HG02798 (cell line): ENCODE measurements around the gene FAM72D.
"Not testable (repeated sequence)": the region's sequence is repeated elsewhere in the genome, so short reads cannot be mapped to it uniquely, and the experiment has no call there.

ENCODE experiments used
- ATAC-seq: cut with Tn5 transposase; IDR thresholded peaks from one replicate; pipeline ENCODE4 v1.9.1; 2021; ENCODE audit warnings: mild to moderate bottlenecking; ENCODE audit not compliant: unreplicated experiment, poor library complexity

The FAM72D gene

GRCh38 chr1:145082483-145083255, 13.1 kb upstream of the FAM72D start:
- ATAC-seq: not testable (repeated sequence)

DNA sequence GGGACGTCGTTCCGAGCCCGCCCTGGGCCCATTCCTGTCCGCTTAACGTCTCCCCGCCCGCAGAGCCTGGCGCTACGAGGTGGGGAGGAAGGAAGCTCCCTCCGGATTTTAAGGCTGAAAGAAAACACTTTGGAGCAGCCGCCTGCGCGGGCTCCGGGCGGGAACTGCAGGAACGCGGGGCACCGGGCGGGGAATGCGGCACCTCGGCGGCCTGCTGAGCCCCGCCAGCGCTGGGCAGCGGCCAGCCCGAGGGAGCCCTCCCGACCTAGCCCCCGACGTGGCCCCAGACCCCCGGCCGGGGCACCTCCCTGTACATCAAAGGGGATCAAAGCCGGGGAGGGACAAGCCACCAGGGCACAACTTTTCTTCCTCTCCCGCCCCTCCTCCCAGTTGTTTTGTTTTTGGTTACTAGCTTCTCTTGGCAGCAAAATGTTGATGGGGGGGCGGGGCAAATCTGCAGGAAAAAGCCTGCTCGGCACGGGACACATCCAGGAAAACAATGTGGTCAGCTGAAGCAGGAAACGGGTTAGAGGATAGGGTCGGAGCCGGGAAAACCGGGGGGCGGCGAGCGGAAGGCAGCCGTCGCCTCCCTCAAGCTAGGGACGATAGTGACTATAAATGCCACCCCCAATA, 2.1 kb upstream of the FAM72D start:
- ATAC-seq: not testable (repeated sequence)

DNA sequence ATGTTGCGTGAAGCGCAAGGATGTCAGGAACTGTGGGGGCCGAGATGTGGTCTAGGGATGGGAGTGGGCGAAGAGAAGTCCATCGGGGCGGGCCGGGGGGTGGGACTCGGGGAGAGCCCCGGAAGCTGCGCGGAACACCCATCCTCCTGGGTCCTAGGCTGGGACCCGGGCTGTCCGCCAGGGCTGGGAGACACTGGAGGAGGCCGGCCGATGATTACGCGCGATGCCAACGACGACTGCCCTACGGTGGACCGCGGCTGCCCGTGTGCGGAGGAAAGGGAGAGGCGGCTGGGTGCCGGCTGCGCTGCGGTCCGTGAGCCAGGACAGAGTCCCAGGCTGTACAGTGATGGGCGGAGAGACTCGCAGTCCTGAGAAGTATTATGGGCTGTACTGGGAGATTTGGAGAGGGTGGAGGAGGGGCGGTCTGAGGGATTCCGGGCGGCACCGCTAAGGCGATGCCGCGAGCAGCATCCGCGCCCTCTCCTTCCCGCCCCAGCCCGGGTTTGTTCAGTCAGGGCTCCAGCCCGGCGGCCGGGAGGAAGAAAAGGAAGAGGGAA, 1.0 kb upstream of the FAM72D start:
- ATAC-seq: peak; percentile 3

DNA sequence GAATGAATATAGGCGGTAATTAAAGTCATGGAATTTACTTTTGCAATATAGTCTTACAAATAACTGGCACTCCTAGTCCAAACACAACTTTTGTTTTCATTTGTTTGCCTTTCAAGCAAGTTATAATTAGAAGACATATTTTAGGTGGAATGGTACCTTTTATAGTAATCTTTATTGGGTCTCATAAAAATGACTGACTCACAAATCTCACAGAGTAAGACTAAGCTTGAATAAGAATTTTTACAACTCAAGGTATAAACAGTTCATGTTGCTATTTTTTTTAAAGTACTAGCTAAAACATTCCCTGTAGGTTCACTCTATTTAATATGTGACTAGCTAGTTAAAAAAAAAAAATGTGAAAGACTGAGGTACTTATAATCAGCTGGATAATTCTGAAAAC, 6.0 kb downstream of the FAM72D start:
- ATAC-seq: not testable (repeated sequence)

DNA sequence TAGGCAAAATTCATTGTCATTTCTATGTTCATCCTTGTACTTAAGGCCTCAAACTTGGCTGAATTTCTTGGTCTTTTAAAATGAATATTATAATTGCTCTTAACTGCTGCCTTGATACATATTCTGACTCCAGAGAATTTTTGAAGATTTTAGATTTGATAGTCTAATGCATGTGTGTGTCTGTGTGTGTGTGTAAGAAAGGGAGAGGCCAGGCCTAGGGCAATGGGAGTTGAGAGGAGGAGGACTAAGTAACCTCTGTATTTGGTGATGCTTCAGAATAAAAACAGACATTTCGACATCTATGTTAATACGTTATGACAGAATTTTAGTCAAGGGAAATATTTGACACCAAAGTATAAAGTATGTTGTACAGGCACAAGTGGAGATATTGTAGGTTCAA, 7.5 kb downstream of the FAM72D start:
- not testable (repeated sequence) for ATAC-seq

DNA sequence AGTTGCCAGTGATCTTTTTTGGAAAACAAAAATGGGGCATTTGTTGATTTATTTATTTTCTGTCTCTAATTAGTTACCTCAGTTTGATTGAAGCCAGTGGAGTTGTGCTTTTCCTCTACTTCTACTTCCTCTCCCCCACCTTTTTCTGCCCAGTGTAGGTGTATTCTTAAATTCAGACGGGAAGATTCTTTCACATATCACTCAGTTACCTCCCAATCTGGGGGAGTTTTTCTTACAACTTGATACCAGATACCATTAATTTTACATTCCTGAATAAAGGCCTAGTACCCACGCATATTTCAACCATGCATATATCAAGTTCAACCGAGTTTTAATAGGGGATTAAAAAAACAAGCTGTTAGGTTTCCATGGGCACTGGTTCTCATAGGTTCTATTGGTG, 15.9 kb downstream of the FAM72D start:
- ATAC-seq: not testable (repeated sequence)

DNA sequence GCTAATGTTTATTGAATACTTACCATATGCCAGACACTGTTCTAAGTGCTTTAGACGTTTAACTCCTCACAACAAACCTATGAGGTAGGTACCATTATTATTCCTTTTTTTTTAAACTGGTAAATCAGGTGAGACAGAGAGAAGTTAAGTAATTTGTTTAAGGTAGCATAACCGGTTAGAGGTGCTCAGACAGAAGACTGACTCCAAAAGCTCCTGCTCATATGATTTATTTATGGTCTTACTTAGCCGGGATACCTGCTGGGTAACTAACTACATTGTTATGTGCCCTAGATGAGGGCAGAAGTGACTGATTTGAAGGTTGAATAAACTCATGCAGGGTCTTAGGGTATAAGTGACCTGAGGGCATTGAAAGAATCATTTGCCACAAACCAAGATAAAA, 16.9 kb downstream of the FAM72D start:
- not testable (repeated sequence) for ATAC-seq

DNA sequence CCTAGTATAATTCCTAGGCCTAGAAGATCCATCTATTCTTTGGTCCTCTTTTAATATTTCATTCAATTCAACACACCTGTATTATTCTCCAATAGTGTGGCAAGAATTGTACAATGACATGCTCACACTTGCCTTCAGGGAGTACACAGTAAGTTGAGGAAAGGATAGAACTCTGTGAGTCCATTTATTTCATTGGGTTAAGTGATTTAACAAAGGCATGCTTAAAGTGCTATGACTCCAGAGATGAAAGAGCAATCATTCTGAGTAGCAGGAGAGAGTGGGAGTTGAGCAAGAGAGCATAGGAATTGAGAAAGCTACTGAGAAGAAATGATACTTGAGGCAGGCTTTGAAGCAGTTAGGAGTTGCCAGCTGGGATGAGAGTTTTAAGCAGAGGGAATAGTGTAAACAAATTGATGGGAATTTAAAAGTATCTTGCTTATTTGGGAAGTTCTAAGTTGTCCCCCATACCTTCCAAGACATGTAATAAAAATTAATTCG, 18.8 kb downstream of the FAM72D start:
- ATAC-seq: not testable (repeated sequence)

DNA sequence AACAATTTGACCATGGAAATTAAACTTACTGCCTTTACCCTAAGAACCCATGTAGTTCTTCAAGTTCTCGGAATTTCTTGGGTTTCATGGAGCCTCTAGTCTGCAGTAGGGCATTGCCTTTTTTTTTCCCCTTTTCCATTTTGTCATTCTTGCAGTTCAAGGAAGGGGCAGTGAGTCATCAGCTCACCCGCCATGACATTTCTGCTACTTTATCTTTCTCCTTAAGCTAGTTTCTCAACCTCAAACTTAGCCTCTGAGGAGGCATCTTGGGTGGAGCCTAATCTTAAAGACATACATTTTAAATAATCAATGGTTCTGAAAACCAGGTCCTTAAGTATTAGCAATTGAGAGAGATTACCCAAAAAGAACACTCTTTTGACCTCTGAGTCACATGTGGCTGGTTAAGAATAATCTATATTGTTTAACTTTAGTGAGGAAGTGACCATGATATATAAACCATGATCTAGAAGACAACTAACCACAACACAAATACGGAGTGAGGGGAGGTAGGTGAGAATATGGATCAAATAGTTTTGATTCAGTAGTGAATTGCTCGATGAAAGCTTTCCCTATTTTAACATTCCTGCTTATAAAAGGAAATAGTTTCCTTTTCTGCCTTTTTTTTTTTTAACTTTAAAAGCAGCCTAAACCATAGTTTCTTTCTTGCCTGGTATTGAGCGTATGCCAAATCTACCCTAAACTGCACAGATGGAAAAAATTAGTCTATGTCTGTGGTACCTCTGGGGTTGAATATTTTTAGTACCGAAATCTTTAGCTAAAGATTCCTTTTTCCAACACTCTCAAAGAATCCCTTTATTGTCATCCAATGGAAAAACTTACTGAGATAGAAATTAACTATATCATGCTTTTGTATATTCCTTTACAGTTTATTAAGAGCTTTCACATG, 20.1 kb downstream of the FAM72D start:
- not testable (repeated sequence) for ATAC-seq

DNA sequence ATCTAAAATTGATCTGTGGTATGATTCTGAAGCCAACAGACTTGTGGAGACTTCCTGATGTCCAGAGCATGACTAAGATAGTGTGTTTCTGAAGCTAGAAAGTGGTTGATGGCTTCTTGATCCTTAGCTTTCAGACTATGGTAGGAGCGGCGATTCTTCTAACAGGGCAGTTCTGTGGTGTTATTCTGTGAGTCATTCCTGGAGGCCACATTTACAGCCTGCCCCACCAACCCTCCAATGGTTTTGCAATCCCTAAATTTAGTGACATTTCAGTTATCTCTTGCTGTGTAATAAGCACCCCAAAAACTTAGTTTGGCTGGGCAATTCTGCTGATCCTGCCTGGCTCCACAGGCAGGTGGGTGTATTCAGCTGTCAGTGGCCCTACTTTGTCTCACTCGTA, 24.1 kb downstream of the FAM72D start:
- not testable (repeated sequence) for ATAC-seq

DNA sequence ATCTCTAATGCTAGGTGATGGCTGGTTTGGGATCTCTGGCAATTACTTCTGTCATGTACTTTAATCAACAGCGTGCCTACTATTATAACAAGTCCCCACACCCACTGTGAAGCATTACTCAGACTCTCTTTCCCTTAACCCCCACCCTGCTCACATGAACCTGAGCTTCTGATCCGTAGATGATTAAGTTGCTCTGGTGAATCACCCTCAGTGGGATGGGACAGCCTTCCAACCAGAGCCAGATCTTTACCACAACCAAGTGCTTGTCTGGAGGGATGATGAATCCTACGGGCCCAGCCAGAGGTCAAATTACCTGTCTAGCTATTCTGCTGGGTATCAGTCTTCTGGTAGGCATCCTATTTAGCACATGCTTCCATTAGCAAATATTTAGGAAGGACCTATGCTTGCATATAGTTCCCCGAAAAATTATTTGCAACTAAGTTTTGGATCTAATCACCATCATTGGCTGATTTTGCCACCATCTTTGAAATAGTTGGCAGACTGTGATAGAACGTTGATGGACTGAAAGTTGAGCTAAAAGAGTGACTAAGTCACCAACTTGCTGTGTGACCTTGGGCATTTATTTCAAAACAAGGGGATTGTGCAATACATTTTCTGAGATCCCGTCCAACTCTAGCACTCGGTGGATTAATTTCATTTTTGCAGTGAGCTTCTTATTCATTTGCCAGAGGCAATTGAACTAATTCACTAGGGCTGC, 26.7 kb downstream of the FAM72D start:
- ATAC-seq: not testable (repeated sequence)

DNA sequence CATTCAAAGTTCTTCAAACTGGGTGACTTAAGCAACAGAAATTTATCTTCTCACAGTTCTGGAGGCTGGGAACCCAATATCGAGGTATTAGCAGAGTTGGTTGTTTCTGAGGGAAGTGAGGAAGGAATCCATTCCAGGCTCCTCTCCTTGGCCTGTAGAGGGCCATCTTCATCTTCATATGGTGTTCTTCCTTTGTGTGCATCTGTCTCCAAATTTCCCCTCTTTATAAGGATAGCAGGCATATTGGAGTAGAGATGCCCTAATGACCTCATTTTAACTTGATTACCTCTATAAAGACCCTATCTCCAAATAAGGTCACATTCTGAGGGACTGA, 27.3 kb downstream of the FAM72D start:
- not testable (repeated sequence) for ATAC-seq

DNA sequence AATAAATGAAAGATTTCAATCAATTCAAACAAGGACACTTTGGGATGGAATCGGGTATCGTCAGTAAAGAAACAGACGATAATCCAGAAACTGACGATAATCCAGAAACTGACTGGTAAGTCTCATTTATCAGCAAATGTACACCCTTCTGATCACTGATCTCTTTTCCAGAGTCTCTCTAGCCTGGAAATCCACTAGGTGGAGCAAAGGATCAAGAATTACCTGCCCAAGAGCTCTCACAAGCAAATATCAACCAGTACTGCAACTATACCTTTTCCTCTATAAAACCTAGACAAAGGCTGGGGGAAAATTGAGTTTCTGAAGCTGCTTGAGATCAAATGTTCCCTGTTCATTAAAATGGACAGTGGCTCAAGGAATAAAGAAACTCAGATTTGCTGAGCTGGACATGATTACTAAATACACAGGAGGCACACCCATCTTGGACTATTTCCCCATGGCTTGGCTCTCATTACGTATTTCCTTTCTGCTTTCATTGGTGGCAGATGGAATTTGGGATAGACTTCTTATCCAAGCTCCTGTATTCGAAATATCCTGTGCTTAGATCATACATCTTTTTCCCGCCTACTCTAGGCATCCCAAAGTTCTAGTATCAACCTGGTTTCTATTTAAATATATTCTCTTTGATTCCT, 28.3 kb downstream of the FAM72D start:
- not testable (repeated sequence) for ATAC-seq

DNA sequence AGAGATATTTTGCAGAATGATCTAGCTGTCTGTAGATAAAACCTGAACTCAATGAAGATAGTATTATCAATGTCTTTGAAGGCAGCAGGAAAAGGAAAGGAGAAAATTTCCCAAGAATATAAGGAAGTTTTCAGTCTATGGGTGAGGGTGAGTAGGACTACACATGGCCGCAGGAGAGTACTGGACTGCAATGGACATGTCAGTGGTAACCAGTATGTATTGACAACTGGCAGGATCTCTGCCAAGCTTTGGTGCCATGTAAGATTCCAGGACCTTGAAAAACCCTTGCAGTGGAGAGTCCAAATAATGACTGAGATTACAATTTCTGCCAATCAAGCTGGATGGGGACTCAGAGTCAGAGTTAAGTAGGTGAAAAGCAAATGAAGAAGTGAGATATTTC, 29.3 kb downstream of the FAM72D start:
- ATAC-seq: not testable (repeated sequence)

- ATAC-seq: not testable (repeated sequence)
Observed at GRCh38 chr1:145127144-145127543, 31.4 kb downstream of the FAM72D start.

DNA sequence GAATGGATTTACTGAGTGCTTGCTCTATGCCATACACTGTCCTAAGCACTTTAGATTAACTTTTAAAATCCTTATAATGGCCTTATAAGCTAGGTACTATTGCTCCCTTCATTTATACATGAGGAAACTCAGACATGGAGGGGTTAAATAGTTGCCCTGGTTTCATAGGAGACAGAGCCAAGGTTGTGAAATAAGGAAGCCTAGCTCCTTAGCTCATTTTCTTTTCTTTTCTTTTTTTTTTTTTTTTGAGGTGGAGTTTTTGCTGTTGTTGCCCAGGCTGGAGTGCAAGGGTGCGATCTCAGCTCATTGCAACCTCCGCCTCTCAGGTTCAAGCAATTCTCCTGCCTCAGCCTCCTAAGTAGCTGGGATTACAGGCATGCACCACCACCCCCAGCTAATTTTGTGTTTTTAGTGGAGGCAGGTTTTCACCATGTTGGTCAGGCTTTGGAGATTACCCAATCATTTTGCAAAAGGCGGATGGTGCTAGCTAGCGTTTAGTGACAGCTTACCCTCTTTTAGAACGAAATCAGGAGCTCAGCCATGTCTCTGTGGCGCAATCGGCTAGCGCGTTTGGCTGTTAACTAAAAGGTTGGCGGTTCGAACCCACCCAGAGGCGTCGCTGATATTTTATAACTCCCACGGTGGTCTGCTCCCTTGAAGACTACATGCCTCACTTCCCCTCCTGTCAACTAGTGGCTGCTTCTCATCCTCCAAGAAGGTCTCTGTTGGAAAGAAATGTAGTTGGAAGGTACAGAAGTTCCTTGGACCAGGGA, 33.1 kb downstream of the FAM72D start:
- not testable (repeated sequence) for ATAC-seq

GRCh38 chr1:145134476-145134875, 38.7 kb downstream of the FAM72D start:
- ATAC-seq: not testable (repeated sequence)

DNA sequence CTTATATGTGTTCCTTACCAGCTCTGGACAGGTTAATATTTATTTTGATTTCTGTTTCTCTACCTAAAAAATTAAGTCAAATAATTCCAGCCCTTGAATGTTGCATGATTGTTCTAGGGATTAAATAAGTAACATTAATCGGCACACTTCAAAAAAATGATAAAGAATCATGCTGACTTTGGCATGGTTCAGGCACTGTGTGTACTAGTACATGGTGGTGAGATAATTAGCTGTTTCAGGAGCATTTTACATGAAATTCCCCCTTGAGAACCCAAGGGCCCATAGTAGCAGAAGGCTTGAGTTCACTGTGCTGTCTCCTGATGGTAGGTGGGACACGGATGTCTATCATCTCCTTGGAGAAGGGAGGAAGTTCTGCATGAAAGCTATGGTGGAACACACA, 44.8 kb downstream of the FAM72D start:
- ATAC-seq: not testable (repeated sequence)
